GM10266 (cell line): ENCODE measurements around the gene TMEM135.
"Not testable (repeated sequence)": the region's sequence is repeated elsewhere in the genome, so short reads cannot be mapped to it uniquely, and the experiment has no call there.

ENCODE experiments used
- DNase-seq: peaks from one replicate; pipeline ENCODE4 v3.0.0; 2012; ENCODE audit errors: extremely low spot score
- CTCF ChIP-seq: IDR thresholded peaks from 2 replicates; pipeline ENCODE4 v1.5.1; 2012; ENCODE audit warnings: mild to moderate bottlenecking, low read depth; ENCODE audit not compliant: control insufficient read depth, insufficient read depth; ENCODE audit errors: missing control alignments

TMEM135 gene

GRCh38 chr11:87037450-87038234, at the start of gene TMEM135:
Gene TMEM135 (plus strand): TSS chr11:87037934. CDS start chr11:87038046, 112 bp downstream.
- DNase-seq: peak; percentile 95
- TF ChIP-seq CTCF: no peak

- TF ChIP-seq CTCF: no peak
- DNase-seq: no peak
Measured at GRCh38 chr11:86988351-86988881, 49.3 kb upstream of the TMEM135 start.

GRCh38 chr11:86990031-86990430, 47.7 kb upstream of the TMEM135 start:
- TF ChIP-seq CTCF: no peak
- DNase-seq: no peak

GRCh38 chr11:86990515-86990914, 47.2 kb upstream of the TMEM135 start:
- DNase-seq: no peak
- no peak for TF ChIP-seq CTCF

- no peak for DNase-seq
- TF ChIP-seq CTCF: no peak
Measured at GRCh38 chr11:86991341-86991740, 46.4 kb upstream of the TMEM135 start.

GRCh38 chr11:86992340-86992739, 45.4 kb upstream of the TMEM135 start:
- not testable (repeated sequence) for DNase-seq

- no peak for DNase-seq
- TF ChIP-seq CTCF: no peak
Measured at GRCh38 chr11:86993031-86993430, 44.7 kb upstream of the TMEM135 start.

GRCh38 chr11:86996953-86997570, 40.7 kb upstream of the TMEM135 start:
- DNase-seq: no peak

More at GRCh38 chr11:86996953-86997570, 40.7 kb upstream of the TMEM135 start:
- TF ChIP-seq CTCF: no peak
